HG03520 (cell line): ENCODE measurements around the gene S100A3.

Source experiments
- ATAC-seq: cut with Tn5 transposase; IDR thresholded peaks from one replicate; pipeline ENCODE4 v1.9.1; 2021; ENCODE audit warnings: mild to moderate bottlenecking, moderate library complexity; ENCODE audit not compliant: unreplicated experiment

Gene S100A3

GRCh38 chr1:153515504-153516394 is 33.3 kb downstream of the S100A3 start:
- no peak for ATAC-seq

DNA sequence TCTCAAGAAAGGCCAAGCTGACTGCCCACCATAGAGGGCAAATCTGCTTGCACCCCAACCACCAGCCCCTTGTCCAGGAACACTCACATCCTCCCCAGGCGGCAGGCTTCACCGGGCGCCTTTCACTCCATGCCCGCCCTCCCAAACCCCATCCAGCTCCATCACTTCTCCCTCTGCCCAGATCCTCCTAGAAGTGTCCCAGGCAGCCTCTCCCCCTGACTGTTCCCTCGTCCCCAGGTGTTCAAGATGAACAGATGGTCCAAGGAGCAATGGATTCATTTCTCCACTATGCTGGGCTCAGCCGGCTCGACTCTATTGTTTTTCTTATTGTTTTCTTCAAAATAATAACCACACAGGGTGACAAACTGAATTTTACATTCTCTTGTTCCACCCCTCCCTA is 35.4 kb downstream of the S100A3 start:
- no peak for ATAC-seq

DNA sequence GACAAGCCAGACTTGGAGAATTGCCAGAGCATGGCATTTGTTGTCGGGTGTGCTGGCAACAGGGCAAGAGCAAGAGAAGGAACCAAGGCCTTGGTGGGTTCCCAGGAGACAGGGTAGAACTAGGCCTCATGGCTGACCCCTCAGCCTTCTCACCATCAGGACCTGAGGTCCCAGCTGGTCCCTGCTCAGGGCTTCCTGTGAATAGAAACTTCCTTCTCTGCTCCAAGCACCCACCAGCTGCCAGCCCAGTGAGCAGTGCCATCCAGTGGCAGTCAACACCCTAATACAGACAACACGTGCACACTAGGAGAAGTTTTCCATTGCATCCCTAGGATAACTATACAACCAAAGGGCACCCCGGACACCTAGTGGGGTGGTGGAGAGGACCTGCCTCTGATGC is 36.0 kb downstream of the S100A3 start:
- no peak for ATAC-seq

DNA sequence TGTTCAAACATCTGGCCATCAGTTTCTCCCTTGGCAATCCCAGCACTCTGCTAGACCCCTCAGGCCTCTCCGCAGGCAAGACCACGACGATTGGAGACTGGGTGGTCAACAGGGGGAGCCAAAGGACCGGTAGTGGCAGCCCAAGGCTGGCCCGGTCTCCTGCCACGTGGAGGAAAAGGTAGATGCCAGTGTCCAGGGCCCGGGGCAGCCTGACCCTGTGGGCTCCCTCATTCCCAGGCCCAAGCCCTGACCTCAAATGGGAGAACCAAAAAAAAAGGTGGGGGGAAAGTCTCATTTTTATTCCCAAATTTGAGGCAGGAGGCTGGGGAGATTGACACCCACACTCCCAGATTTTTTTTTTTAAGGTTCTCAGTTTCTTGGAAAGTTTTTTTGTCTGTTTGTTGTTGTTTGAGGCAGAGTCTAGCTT is 38.1 kb downstream of the S100A3 start:
- no peak for ATAC-seq

DNA sequence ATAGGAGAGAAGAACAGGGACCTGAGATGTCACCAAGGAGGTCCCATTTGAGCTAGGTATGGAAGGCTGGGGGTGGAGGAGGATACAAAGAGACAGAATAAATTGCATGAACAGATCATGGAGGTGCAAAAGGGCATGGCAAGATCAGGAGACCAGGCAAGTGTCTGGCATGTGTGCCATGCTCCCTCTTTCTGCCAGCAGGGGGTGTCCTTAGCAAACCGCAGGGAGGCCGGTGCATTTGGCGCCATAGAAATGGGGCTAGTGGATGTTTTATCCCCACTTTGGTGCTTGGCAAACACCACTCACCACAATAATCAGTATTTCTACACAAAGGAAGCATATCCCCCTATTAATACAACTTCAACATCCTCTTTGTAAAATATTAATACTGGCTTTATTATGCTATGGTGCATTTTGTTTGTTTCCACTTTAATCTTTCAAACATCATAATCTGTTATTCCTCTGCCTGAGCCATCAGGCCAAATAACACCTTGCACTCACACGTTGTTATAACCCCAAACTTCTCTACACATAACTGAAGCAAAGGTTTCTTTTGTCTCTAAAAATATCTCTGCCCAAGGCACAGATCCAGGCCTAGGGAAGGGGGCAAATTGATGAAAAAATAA is 39.2 kb downstream of the S100A3 start:
- no peak for ATAC-seq

DNA sequence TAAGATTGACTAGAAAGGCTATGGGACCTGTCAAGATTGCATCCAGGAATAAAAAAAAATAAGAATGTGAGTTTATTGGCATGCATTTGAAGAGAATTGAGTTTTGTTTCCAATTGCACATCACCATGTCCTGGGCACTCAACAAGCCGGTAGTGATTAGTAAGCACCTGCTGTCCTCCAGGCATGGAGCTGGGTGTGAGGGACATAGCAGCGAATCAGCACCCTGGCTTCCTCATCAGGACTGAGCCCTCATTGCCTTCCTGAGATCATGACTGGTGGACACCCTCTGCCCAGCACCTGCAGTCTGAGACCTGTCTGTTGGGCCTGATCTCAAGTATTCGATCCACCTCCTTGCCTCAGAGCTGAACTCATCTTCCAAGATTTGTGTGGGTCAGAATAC is 40.0 kb downstream of the S100A3 start:
- ATAC-seq = no peak

GRCh38 chr1:153507926-153508583 is 41.0 kb downstream of the S100A3 start:
- no peak for ATAC-seq

- no peak for ATAC-seq
Measured at GRCh38 chr1:153506831-153507413, 42.1 kb downstream of the S100A3 start.

DNA sequence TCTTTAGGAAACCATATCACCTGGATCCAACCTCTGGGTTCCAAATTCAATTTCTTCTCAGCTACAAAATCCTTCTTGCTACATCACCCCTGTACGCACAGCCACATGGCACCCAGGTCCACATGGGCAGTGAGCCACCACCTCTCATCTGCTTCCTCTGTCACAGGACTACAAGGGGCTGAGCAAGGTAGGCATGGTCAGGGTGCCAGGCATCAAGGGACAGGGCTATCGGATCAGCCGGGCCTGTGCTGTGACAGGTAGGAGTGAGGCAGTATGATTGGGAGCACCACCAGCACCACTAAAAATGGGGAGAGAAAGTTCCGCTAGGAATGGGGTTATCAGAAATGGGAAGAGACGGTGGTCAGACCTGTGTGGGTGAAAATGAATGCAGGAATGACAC is 42.7 kb downstream of the S100A3 start:
- no peak for ATAC-seq

- ATAC-seq = no peak
Measured at GRCh38 chr1:153505576-153505975, 43.5 kb downstream of the S100A3 start.

DNA sequence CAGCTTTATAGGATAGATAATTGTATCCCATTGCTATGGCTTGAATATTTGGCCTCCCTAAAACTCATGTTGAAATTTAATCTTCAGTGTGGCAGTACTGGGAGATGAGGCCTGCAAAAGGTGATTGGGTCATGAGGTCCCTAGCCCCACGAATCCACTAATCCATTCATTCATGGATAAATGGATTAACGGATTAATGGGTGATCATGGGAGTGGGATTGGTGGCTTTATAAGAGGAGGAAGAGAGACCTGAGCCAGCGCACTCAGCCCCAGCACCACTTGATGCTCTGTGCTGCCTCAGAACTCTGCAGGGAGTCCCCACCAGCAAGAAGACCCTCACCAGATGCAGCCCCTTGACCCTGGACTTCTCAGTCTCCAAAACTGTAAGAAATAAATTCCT is 45.3 kb downstream of the S100A3 start:
- ATAC-seq = no peak

DNA sequence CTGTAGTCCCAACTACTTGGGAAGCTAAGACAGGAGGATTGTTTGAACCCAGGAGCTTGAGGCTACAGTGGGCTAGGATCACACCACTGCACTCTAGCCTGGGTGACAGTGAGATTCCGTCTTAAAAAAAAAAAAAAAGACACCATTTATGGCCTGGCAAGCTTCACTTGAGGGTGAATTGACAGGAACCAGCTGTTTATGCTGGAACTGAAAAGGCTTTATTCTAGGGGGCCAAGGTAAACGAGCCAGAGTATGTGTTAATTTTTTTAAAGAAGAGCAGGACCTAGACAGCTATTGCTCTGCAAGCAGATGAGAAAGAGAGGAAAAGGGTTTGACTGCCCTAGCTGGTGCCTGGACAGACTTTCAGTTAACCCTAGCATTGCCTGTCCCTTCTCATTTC is 50.3 kb downstream of the S100A3 start:
- no peak for ATAC-seq
